GM12878 (cell line): Measurements from ENCODE around the gene ADGRD1. TPM values are rescaled to one million over a fixed set of nuclear protein-coding genes. Genes with fewer than 3 reads are reported as not detected.

ENCODE experiments used
- BHLHE40 ChIP-seq, 2 experiments: fragments of 450-650 bp in 1 of 2; IDR thresholded peaks; 2 replicates each; pipeline ENCODE4 v1.6.1; 2011 to 2017; ENCODE audit warnings: low read depth in 2 of 2, borderline replicate concordance in 1 of 2, improper control_type of control experiment in 1 of 2, low read length in 1 of 2, mild to moderate bottlenecking in 1 of 2
- FOS ChIP-seq: IDR thresholded peaks from 3 replicates; pipeline ENCODE4 v1.6.1; 2011; ENCODE audit warnings: borderline replicate concordance; ENCODE audit not compliant: insufficient read length; ENCODE audit errors: extremely low read depth
- HDAC6 ChIP-seq: fragments of 200-600 bp; sonication (generic); IDR thresholded peaks from one replicate; pipeline ENCODE4 v1.8.0; 2017; ENCODE audit warnings: antibody characterized with exemption; ENCODE audit not compliant: unreplicated experiment
- MTA3 ChIP-seq: IDR thresholded peaks from 2 replicates; pipeline ENCODE4 v1.6.1; 2012; ENCODE audit warnings: low read length, inconsistent platforms, borderline replicate concordance
- RFX5 ChIP-seq: IDR thresholded peaks from 2 replicates; pipeline ENCODE4 v1.6.1; 2011; ENCODE audit warnings: low read depth, low read length, improper control_type of control experiment
- SKIL ChIP-seq: fragments of 450-650 bp; IDR thresholded peaks from 2 replicates; pipeline ENCODE4 v1.6.1; 2017; ENCODE audit warnings: mild to moderate bottlenecking, low read depth, inconsistent platforms; ENCODE audit not compliant: poor library complexity, severe bottlenecking
- TBL1XR1 ChIP-seq: IDR thresholded peaks from 2 replicates; pipeline ENCODE4 v1.6.1; 2012; ENCODE audit warnings: low read depth, low read length, improper control_type of control experiment
- ZSCAN29 ChIP-seq: fragments of 450-650 bp; IDR thresholded peaks from 2 replicates; pipeline ENCODE4 v1.6.1; 2017; ENCODE audit warnings: mild to moderate bottlenecking, moderate library complexity
- polyA plus RNA-seq, 11 experiments: library from polyadenylated mRNA; depleted of rRNA in 4 of 11; unstranded in 6 of 11; stranded (reverse) in 5 of 11; fragments of >200 nt; fragmentation: Nextera tagmentation in 4 of 11; fragmentation: Illumina TruSeq in 1 of 11; extraction: Ambion mirVana in 4 of 11; extraction: Trizol in 1 of 11; gene quantifications; 1 replicate in 1 of 11; 2 replicates in 10 of 11; pipeline versions ENCODE4 v1.2.1 to v1.2.3, GENCODE V29; 2011 to 2016; ENCODE audit warnings: inconsistent platforms in 2 of 11, missing spikeins in 2 of 11, low read depth in 1 of 11
- total RNA-seq, 4 experiments: library from RNA; depleted of rRNA in 3 of 4; stranded (reverse); fragments of >200 nt in 3 of 4; fragmentation: Illumina TruSeq in 1 of 4; extraction: Trizol in 1 of 4; gene quantifications; 2 replicates each; pipeline versions ENCODE4 v1.2.1 to v1.2.3, GENCODE V29; 2013 to 2021
- TF ChIP-seq, protein P1 (sequence below): fragments of 150-350 bp; IDR thresholded peaks from 2 replicates; pipeline ENCODE4 v1.6.1; 2016; ENCODE audit warnings: low read depth, low read length
- TF ChIP-seq, protein P2 (sequence below): IDR thresholded peaks from 2 replicates; pipeline ENCODE4 v1.6.1; 2012; ENCODE audit warnings: improper control_type of control experiment, low read depth, low read length; ENCODE audit not compliant: insufficient replicate concordance

Gene ADGRD1
- total and polyA plus RNA-seq, 10 of the 15 experiments (the other 5 are each of a cell fraction or from before 2014, with no cell fraction given), result 0.15 to 12.7 (median 1.2) TPM

- TF ChIP-seq FOS, result no peak
- TF ChIP-seq ZSCAN29, result no peak
- TF ChIP-seq RFX5, result no peak
- no peak for TF ChIP-seq HDAC6
- TF ChIP-seq MTA3, result no peak
- no peak for TF ChIP-seq BHLHE40 (IDR thresholded peaks at IDR 0.05; ENCODE audit: borderline replicate concordance in 1 of 2, low read depth in 2 of 2, low read length in 1 of 2)
- TF ChIP-seq, protein P1, sequence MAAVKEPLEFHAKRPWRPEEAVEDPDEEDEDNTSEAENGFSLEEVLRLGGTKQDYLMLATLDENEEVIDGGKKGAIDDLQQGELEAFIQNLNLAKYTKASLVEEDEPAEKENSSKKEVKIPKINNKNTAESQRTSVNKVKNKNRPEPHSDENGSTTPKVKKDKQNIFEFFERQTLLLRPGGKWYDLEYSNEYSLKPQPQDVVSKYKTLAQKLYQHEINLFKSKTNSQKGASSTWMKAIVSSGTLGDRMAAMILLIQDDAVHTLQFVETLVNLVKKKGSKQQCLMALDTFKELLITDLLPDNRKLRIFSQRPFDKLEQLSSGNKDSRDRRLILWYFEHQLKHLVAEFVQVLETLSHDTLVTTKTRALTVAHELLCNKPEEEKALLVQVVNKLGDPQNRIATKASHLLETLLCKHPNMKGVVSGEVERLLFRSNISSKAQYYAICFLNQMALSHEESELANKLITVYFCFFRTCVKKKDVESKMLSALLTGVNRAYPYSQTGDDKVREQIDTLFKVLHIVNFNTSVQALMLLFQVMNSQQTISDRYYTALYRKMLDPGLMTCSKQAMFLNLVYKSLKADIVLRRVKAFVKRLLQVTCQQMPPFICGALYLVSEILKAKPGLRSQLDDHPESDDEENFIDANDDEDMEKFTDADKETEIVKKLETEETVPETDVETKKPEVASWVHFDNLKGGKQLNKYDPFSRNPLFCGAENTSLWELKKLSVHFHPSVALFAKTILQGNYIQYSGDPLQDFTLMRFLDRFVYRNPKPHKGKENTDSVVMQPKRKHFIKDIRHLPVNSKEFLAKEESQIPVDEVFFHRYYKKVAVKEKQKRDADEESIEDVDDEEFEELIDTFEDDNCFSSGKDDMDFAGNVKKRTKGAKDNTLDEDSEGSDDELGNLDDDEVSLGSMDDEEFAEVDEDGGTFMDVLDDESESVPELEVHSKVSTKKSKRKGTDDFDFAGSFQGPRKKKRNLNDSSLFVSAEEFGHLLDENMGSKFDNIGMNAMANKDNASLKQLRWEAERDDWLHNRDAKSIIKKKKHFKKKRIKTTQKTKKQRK, result no peak
- TF ChIP-seq SKIL, result no peak
- TF ChIP-seq, protein P2, sequence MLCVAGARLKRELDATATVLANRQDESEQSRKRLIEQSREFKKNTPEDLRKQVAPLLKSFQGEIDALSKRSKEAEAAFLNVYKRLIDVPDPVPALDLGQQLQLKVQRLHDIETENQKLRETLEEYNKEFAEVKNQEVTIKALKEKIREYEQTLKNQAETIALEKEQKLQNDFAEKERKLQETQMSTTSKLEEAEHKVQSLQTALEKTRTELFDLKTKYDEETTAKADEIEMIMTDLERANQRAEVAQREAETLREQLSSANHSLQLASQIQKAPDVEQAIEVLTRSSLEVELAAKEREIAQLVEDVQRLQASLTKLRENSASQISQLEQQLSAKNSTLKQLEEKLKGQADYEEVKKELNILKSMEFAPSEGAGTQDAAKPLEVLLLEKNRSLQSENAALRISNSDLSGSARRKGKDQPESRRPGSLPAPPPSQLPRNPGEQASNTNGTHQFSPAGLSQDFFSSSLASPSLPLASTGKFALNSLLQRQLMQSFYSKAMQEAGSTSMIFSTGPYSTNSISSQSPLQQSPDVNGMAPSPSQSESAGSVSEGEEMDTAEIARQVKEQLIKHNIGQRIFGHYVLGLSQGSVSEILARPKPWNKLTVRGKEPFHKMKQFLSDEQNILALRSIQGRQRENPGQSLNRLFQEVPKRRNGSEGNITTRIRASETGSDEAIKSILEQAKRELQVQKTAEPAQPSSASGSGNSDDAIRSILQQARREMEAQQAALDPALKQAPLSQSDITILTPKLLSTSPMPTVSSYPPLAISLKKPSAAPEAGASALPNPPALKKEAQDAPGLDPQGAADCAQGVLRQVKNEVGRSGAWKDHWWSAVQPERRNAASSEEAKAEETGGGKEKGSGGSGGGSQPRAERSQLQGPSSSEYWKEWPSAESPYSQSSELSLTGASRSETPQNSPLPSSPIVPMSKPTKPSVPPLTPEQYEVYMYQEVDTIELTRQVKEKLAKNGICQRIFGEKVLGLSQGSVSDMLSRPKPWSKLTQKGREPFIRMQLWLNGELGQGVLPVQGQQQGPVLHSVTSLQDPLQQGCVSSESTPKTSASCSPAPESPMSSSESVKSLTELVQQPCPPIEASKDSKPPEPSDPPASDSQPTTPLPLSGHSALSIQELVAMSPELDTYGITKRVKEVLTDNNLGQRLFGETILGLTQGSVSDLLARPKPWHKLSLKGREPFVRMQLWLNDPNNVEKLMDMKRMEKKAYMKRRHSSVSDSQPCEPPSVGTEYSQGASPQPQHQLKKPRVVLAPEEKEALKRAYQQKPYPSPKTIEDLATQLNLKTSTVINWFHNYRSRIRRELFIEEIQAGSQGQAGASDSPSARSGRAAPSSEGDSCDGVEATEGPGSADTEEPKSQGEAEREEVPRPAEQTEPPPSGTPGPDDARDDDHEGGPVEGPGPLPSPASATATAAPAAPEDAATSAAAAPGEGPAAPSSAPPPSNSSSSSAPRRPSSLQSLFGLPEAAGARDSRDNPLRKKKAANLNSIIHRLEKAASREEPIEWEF, result no peak
- TF ChIP-seq TBL1XR1, result no peak
- TF ChIP-seq, all 136 proteins: peak for 0
Measured at GRCh38 chr12:130960787-130961186, 7.1 kb downstream of the ADGRD1 start (continued).
